Measurements from ENCODE around the gene ARHGAP11A.
A peak's percentile ranks its signal among the peaks of the same experiment; 100 is the strongest.

The ARHGAP11A gene

GRCh38 chr15:32657198-32657883 is 42.0 kb downstream of the ARHGAP11A start:
- no peak for DNase-seq

GRCh38 chr15:32657941-32658340 is 42.6 kb downstream of the ARHGAP11A start:
- DNase-seq, result no peak

DNA sequence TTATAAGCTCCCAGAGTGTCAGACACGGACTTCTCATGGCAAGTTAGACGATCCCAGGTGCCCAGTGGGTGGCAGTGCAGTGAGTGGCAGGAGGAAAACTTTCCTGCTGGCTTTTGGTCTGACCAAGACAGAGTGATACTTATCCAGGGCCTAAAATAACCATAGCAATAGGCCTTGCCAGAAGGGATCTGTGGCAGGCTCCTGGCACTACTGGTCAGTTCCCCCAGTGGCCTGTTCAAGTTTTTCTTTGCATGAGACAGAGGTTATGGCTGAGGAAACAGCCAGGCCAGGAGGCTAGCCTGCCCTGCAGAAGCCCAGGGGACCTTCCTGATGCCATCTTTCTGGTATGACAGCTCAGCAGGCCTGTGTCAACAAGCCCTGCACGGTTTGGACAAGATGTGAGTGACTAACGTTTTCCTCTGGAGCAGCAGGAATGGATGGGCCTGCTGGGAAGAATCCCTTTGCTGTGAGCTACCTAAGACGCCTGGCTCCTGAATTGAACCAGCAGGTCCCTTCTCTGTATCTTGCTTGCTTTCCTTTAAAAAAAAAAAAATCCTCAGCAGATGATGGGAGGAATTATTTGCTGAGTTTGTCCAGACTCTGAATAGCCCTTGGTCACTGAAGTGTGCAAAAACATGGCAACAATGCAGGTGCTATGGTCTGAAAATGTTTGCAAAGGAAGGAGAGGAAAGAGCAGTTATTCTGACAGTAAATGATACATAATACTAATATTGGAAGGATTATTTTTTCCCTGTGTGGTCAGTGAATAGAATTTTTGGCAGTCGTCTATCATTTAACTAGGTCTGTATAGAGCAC is 44.2 kb downstream of the ARHGAP11A start:
- no peak for DNase-seq

DNA sequence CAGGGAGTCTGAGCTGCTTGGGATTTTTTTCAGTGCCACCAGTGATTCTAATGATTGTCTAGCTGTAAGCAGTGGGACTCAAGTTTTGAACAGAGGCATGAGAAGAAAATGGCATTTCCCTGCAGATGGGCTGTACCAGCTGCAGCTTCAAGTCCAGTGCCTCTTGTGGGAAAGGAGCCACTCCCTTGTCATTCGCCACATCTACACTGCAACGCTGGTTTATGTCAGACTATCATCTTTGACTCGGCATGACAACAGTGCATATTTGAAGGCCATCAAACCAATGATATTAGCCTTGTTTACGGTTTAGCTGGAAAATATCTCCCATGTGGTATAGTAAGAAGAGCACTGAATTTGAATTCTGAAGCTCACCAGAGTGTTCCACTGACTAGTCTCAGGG is 48.4 kb downstream of the ARHGAP11A start:
- DNase-seq, result no peak

- no peak for DNase-seq
These were observed 49.5 kb downstream of the ARHGAP11A start for GRCh38 chr15:32664796-32665195.

DNA sequence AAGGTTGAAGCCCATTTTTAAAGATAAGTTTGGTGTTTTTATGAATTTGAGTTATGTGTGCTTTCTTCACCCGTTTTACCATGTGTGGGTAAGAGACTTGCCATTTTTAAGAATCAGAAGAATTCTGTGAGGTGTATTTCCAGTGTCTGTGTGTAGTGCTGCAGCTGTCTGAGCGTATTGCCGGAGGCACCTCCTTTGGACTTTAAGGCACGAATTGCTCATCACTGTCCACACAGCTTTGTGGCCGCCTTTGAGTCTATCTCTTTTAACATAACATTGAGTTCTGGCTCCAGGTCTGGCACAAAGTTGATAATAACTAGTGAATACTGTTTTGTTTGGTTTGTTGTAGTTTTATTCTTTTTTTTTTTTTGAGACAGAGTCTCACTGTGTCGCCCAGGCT is 52.0 kb downstream of the ARHGAP11A start:
- DNase-seq, result no peak

DNA sequence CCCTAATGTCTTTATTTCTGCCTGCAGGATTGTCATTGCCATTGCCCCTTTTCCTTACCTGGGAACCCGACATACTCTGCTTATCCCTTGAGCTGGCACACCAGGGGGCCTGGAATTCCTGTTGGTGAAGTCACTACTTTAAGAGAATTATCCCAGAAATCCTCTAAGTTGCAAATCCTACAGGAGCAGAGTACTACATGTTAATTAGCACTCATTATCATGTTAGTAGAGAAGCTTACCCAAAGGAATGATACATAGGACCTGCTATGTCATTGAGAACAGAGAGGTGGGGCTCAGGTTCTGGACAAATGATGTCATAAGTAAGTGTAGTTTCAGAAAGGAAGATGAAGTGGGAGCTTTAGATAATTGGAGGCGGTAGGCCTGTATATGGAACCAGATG is 53.6 kb downstream of the ARHGAP11A start:
- no peak for DNase-seq

DNA sequence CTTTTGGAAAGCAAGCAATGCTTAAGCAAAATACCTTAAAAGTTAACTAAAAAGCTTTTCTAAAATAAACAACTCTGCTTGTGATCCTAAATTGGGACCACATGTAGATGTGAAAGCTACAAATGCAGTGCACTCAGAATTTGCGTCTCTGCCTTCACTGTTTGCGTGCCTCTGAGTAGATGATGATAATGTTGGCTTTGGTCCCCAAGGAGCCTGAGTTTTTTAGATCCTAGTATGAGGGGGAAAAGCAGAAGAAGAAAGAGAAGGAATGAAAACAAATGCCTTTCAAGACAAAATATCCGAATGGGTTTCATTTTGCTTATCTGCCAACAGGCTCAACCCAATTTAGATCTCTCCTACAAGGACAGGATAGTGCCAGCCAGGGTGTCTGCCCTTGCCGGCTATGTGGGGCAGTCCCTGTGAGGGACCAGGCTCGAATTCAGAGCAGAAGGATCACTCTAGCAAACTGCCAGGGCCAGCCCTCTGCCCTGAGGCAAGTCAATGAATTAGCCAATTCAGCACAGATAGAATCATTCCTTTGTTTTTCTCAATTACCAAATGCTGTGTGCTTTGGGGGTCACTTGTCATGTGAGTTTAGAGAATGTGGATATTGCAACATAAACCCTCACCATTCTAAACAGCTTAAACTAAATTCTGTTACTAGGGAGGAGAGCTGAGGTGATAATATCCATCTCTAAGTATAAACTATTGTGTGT is 54.8 kb downstream of the ARHGAP11A start:
- no peak for DNase-seq

DNA sequence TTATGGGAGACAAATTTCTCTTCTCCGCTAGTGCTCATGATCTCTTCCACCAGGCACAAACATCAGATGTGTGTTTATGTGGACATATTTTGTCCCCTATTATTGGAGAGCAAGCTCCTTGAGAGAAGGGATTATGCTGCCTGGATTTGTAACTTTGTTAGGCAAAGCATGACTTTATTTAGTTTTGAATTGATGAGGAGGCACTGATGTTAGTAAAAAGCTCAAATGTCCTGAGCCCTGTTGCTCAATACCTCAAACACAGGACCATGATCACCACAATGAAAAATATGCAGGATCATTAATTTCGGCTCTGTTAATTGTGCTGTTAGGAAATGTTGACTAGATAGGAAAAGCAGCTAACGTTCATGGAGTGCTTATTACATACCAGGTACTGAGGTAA is 55.3 kb downstream of the ARHGAP11A start:
- no peak for DNase-seq

DNA sequence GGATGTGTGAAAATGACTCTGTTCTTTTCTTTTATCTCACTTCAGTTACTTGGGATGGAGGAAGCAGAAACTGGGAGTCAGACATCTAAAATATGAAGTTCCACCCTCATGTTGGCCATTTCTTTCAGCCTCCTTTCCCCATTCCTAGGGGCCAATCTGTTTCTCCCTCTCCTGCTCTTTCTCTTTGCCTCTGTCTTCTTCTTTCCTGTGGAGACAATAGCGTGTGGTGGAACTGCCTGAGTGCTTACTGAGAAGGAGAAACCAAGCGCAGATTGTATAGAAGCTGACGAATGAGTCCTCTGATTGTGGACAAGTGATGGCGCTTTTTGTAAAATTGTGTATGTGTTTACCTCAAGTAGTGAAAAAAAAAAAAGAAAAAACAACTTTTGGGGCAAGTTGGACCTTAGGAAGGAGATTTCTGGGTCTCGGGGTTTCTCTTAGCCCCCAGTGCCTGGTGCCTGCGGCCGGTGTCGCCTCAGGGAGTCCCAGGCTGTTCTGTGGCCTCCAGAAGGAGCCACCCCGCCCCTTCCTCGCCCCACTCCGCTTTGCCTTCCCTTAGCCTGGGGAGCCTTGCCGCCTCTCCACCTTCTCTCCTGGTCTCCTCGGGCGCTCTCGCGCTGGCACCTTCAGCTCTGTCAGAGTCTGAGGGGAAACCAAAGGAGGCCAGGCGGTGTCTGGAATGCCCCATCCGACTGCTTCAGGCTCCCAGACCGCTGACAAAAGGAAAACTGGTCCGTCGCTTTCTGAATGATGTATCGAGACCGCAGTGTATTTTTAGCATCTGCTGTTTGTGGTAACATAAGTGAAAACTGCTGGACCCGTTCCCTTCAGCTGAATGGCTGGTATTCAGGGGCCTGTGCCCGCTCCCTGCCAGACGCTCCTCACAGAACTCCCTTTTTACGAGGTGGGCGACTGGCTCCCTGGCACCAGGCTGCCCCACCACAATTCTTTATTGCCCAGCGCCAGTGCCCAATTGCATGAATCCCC is 56.3 kb downstream of the ARHGAP11A start:
- no peak for DNase-seq

GRCh38 chr15:32674681-32675080 is 59.4 kb downstream of the ARHGAP11A start:
- no peak for DNase-seq

DNA sequence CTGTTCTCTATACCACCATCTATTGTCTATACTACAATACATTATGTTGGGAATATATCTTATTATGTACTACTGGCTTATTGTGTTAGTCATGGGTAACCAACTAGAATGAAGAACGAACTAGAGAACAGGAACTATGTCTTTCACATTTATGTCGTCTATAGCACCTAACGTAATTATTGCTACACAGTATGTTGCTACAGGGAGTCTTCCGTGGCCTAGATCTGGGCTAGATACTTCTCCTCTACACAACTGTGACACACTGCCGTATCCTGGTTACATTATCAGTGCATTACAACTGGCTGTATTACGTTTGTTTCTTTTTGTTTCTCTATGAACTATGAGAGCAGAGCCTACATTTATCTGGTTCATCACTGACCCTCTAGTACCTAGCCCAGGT is 60.2 kb downstream of the ARHGAP11A start:
- DNase-seq, result no peak

DNA sequence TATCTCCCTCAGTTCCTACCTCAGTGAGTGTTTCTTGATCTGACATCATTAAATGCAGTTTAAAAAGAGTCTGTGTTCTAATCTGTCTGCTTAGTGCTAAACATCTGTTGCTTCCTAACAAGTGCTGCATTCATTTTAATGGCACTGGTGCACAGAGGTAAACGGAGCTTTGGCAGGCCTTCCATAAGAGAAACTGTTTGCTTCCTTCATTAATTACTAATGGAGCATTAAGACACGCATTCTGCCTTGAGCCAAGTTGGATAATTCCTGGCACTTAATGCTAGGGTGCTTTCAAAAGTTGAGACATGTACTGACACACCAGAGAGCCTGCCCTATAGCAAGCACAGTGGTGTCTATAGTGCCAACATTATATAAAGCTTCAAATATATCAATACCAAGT is 60.9 kb downstream of the ARHGAP11A start:
- DNase-seq, result no peak

- no peak for DNase-seq
These were observed 62.0 kb downstream of the ARHGAP11A start for GRCh38 chr15:32677238-32677750.

GRCh38 chr15:32679298-32679690 is 64.0 kb downstream of the ARHGAP11A start:
- no peak for DNase-seq

DNA sequence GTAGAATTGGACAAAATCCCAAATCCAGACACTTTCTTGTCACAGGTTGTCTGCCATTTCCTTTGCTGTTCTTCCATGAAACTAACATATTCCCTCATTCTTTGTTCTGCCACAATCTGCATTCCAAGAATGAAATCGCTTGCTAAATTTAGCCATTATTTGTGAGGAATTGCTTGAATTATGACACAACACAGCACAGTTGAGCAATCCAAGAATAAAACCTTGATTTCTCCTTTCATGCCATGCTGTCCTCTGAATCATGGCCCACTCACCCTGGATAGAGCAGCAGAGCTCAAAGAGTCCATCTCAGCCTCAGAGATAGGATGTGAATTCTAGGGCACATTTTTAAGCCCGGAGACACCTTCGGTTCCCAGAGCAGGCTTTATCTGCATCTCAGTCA is 67.3 kb downstream of the ARHGAP11A start:
- no peak for DNase-seq

- DNase-seq, result no peak
These were observed 67.8 kb downstream of the ARHGAP11A start for GRCh38 chr15:32682977-32683630.

GRCh38 chr15:32683906-32684584 is 68.7 kb downstream of the ARHGAP11A start:
- peak; percentile 5 for DNase-seq

GRCh38 chr15:32685576-32685975 is 70.3 kb downstream of the ARHGAP11A start:
- DNase-seq, result no peak

DNA sequence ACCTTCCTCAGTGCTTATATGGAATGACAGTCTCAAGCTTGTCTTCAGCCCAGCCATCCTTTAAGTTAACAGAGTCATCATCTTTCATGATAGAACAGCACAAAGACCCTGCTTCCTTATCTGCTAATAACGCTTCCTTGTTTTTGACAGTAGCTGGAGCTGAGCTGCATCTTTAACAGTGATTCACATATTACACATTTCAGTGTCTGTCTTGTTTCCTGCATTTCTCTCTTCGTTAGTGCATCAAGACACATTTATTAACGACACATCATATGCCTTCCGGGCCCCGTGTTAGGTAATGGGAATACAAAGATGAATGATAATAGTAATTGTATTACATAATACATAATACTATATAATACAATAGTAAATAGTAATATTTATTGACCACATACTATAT is 72.3 kb downstream of the ARHGAP11A start:
- no peak for DNase-seq

GRCh38 chr15:32688151-32688639 is 72.9 kb downstream of the ARHGAP11A start:
- DNase-seq, result no peak
